Heart left ventricle (tissue), 13 donors: Measurements from ENCODE around the gene RYR3.

Experiments
- CTCF ChIP-seq, 12 donors: fragments of 200-600 bp; sonication (generic) in 4 of 12; IDR thresholded peaks; one replicate each; pipeline versions ENCODE4 v1.5.0 to v1.8.0; 2018 to 2022; ENCODE audit warnings: antibody characterized with exemption in 12 of 12, mild to moderate bottlenecking in 5 of 12
- POLR2A ChIP-seq, 2 donors: fragments of 450-650 bp; IDR thresholded peaks; one replicate each; pipeline ENCODE4 v1.6.1; 2017; ENCODE audit warnings: antibody characterized with exemption in 2 of 2, mild to moderate bottlenecking in 2 of 2, moderate library complexity in 2 of 2
- donor health status: ischemic (EF 13 %, LVEDD 7.1; RV severe dilation, severe dysfunction).
- donor health status: DM: no; HTN: yes; CAD: no.
- donor health status: DM: no; HTN: no; CAD: no.
- donor health status: ischemic (EF 25% LVEDD 6.9; RV normal size, moderate dysfunction).
- donor health status: ischemic (EF 25% LVEDD 5.7; RV mildly dilated, moderate dysfunction).
- donor health status: ischemic (EF 35%, LVEDD 5.7; RV mildly dilated, moderate dysfunction).
- donor health status: nonischemic (EF 11% LVEDD 7.7; RV severe dilation, severe dysfunction).
- donor health status: DM: yes; HTN: yes; CAD: no.
- donor health status: PGD.
- donor health status: ischemic (EF 29% LVEDD 5.4; RV normal size, mild dysfunction).
- donor health status: nonischemic (EF 23%, LVEDD 6.1; RV moderate dilation, normal function).

DNA sequence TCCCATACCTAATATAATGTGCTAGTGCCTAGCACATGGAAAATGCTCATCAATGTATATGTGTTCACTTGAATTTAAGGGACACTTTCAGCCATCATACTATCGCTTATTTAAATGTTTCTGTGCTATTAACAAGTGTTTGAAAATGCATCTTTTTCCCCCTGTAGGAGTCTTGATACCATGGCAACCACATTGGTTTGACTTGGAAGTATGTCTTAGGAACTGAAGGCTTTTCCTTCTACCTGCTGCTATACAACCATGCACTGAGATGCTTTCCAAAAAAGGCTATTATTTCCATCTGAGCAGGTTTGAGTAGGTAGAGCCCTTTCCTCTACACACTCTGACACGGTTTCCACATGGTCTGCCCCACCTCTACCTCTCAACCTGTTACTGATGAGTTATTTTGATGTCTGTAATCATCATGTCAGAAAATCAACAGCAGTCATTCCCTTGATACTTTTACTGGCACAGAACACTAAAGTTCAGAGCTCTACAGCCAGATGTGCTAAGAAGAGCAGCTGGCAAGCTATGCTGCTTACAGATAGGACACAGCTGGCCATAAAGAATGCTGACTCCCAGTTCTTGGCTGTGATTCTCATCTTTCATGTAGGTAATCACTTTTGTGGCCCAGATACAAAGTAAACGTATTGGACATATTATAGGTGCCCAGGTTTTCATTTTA, 59.3 kb downstream of the RYR3 start:
- TF ChIP-seq CTCF (IDR thresholded peaks at IDR 0.05) (no peak), POLR2A (IDR thresholded peaks at IDR 0.05) (no peak)
